Gastroesophageal sphincter (tissue), 4 donors: ENCODE results near the gene CFTR. TPM values are rescaled to one million over a fixed set of nuclear protein-coding genes. Genes with fewer than 3 reads are reported as not detected.

Experiments
- ATAC-seq: fragments of 150-250 bp; one replicate; pipeline ENCODE4 v1.9.1; 2016; ENCODE audit warnings: mild to moderate bottlenecking, moderate library complexity
- H3K27ac ChIP-seq, 4 donors: fragments of 200-600 bp; sonication (generic) in 3 of 4; 1 replicate in 3 of 4; 2 replicates in 1 of 4; pipeline ENCODE4 v1.5.1; 2016 to 2019
- H3K27me3 ChIP-seq: fragments of 200-600 bp; sonication (generic); one replicate; pipeline ENCODE4 v1.5.1; 2019
- H3K36me3 ChIP-seq, 2 donors: fragments of 200-600 bp; sonication (generic); one replicate each; pipeline ENCODE4 v1.5.1; 2019; ENCODE audit warnings: control low read depth in 1 of 2
- H3K4me1 ChIP-seq, 3 donors: fragments of 200-600 bp; sonication (generic); 1 replicate in 2 of 3; 2 replicates in 1 of 3; pipeline ENCODE4 v1.5.1; 2016 to 2019; ENCODE audit warnings: control low read depth in 2 of 3
- H3K4me3 ChIP-seq, 2 donors: fragments of 200-600 bp; sonication (generic); one replicate each; pipeline ENCODE4 v1.5.1; 2019; ENCODE audit warnings: mild to moderate bottlenecking in 1 of 2, moderate library complexity in 1 of 2
- H3K9me3 ChIP-seq, 3 donors: fragments of 200-600 bp; sonication (generic); one replicate each; pipeline ENCODE4 v1.5.1; 2017 to 2019; ENCODE audit warnings: control low read depth in 2 of 3
- CTCF ChIP-seq, 4 experiments: fragments of 200-600 bp in 2 of 4; fragments of 450-650 bp in 2 of 4; sonication (generic) in 1 of 4; IDR thresholded peaks; one replicate each; pipeline ENCODE4 v1.5.1; 2017 to 2019; ENCODE audit warnings: antibody characterized with exemption in 4 of 4, mild to moderate bottlenecking in 2 of 4, moderate library complexity in 2 of 4
- EP300 ChIP-seq: sonication (generic); formaldehyde crosslinking; IDR thresholded peaks from one replicate; pipeline ENCODE4 v1.6.1; 2017; ENCODE audit warnings: antibody characterized with exemption, mild to moderate bottlenecking
- POLR2A ChIP-seq, 2 donors: fragments of 450-650 bp; IDR thresholded peaks; one replicate each; pipeline ENCODE4 v1.6.1; 2017; ENCODE audit warnings: antibody characterized with exemption in 2 of 2, mild to moderate bottlenecking in 2 of 2, moderate library complexity in 1 of 2
- POLR2AphosphoS5 ChIP-seq: sonication (generic); formaldehyde crosslinking; IDR thresholded peaks from one replicate; pipeline ENCODE4 v1.6.1; 2017; ENCODE audit warnings: antibody characterized with exemption
- WGBS, 2 donors: methylation state at CpG; one replicate each; pipeline ENCODE4 v1.1.5; 2018; ENCODE audit warnings: low coverage in 1 of 2; 5-methylcytosine and 5-hydroxymethylcytosine counted together
- small RNA-seq, 4 donors: library from RNA; depleted of rRNA; stranded (forward); fragments of <200 nt; gene quantifications; one replicate each; pipeline ENCODE3, GENCODE V24; 2016
- total RNA-seq, 4 donors: library from RNA; depleted of rRNA; stranded (reverse); fragments of >200 nt; gene quantifications; one replicate each; pipeline ENCODE4 v1.1.0, GENCODE V29; 2016

CFTR gene
- total RNA-seq, 4 donors from 2014 or later: 1.9 TPM; not detected in 3

- H3K4me1 ChIP-seq: no peaks in the 10 kb centered on the region
- no peak overlapping the region for H3K27ac ChIP-seq
- 91 to 100% methylated on average over 1 of the region's 1 CpG for WGBS, 2 donors
- TF ChIP-seq CTCF (IDR thresholded peaks at IDR 0.05) (no peak), POLR2A (IDR thresholded peaks at IDR 0.05) (no peak), EP300 (no peak), POLR2AphosphoS5 (no peak)
- H3K9me3 ChIP-seq: no peaks in the 10 kb centered on the region
- H3K36me3 ChIP-seq: peaks cover 0 to 27% of the 10 kb centered on the region in 2 donors
- no peak overlapping the region for H3K4me3 ChIP-seq
- no peak for ATAC-seq
- no peaks in the 10 kb centered on the region for H3K27me3 ChIP-seq
Measured at GRCh38 chr7:117711556-117711955, 231.7 kb downstream of the CFTR start.

GRCh38 chr7:117715784-117716445 lies 236.1 kb downstream of the CFTR start:
- 72 to 100% methylated on average over 1 to 3 of the region's 3 CpGs for WGBS, 2 donors

GRCh38 chr7:117716707-117717299 lies 237.0 kb downstream of the CFTR start:
- H3K9me3 ChIP-seq: no peaks in the 10 kb centered on the region
- TF ChIP-seq POLR2A (IDR thresholded peaks at IDR 0.05): no peak
- TF ChIP-seq EP300: no peak
- TF ChIP-seq POLR2AphosphoS5: no peak
- TF ChIP-seq CTCF (IDR thresholded peaks at IDR 0.05): no peak
- H3K36me3 ChIP-seq: peaks cover 0 to 63% of the 10 kb centered on the region in 2 donors
- no peak for ATAC-seq
- H3K4me1 ChIP-seq: no peaks in the 10 kb centered on the region
- no peaks in the 10 kb centered on the region for H3K27me3 ChIP-seq
- 91 to 96% methylated on average over 3 of the region's 5 CpGs for WGBS, 2 donors
- no peak overlapping the region for H3K27ac ChIP-seq
- H3K4me3 ChIP-seq: no peak overlapping the region

More at GRCh38 chr7:117715784-117716445, 236.1 kb downstream of the CFTR start:
- H3K36me3 ChIP-seq: peaks cover 0 to 62% of the 10 kb centered on the region in 2 donors
- no peak for ATAC-seq
- no peak overlapping the region for H3K27ac ChIP-seq
- TF ChIP-seq EP300 (no peak), POLR2AphosphoS5 (no peak), POLR2A (IDR thresholded peaks at IDR 0.05) (no peak), CTCF (IDR thresholded peaks at IDR 0.05) (peak; percentile 23 to 56 (median 40))
- H3K27me3 ChIP-seq: no peaks in the 10 kb centered on the region
- H3K9me3 ChIP-seq: no peaks in the 10 kb centered on the region
- no peaks in the 10 kb centered on the region for H3K4me1 ChIP-seq
- H3K4me3 ChIP-seq: no peak overlapping the region

- ATAC-seq: no peak
- no peak for TF ChIP-seq POLR2A (IDR thresholded peaks at IDR 0.05)
- TF ChIP-seq POLR2AphosphoS5: no peak
- no peak for TF ChIP-seq CTCF (IDR thresholded peaks at IDR 0.05)
- no peak for TF ChIP-seq EP300
- H3K4me1 ChIP-seq: no peaks in the 10 kb centered on the region
- 86 to 93% methylated on average over 2 of the region's 2 CpGs for WGBS, 2 donors
- no peak overlapping the region for H3K4me3 ChIP-seq
- no peaks in the 10 kb centered on the region for H3K27me3 ChIP-seq
- peaks cover 0 to 61% of the 10 kb centered on the region in 2 donors for H3K36me3 ChIP-seq
- no peaks in the 10 kb centered on the region for H3K9me3 ChIP-seq
- H3K27ac ChIP-seq: no peak overlapping the region
Measured at GRCh38 chr7:117717357-117717756, 237.5 kb downstream of the CFTR start.

Small RNA genes within 50 kb of the gene (small RNA-seq; reads per million reads assigned to genes)
- gene AC000111.1: 0 reads per million in 4 donors
- gene AC000111.2: 0 reads per million in 4 donors

Other genes with a start within 250 kb of the CFTR start
- 1 to 10 TPM in 2 of 4 donors, under 1 TPM in 1, not detected in 1; 0.54 to 1.3 (median 1.1) TPM for gene WNT2, start 157.0 kb upstream of the CFTR start, total RNA-seq
- gene ASZ1, start 52.5 kb upstream of the CFTR start, total RNA-seq: not detected